ENCODE data around the gene THBD.
"Not testable (repeated sequence)": the region's sequence is repeated elsewhere in the genome, so short reads cannot be mapped to it uniquely, and the experiment has no call there.

Gene THBD

GRCh38 chr20:23025503-23025902 is 24.0 kb downstream of the THBD start:
- not testable (repeated sequence) for H3K36me3 ChIP-seq (ENCODE audit: control insufficient read depth, insufficient read depth, low read length); H3K4me3 ChIP-seq (ENCODE audit: low read length)
- H3K4me1 ChIP-seq (ENCODE audit: control insufficient read depth, insufficient read depth, low read length), result peaks cover 30% of the 10 kb centered on the region

GRCh38 chr20:23024701-23025100 is 24.8 kb downstream of the THBD start:
- Histone ChIP-seq H3K9ac (ENCODE audit: low read length) (no peak overlapping the region), H3K36me3 (ENCODE audit: control insufficient read depth, insufficient read depth, low read length) (no peaks in the 10 kb centered on the region), H3K27me3 (ENCODE audit: control insufficient read depth, insufficient read depth, low read length) (no peaks in the 10 kb centered on the region), H3K4me1 (ENCODE audit: control insufficient read depth, insufficient read depth, low read length) (peaks cover 30% of the 10 kb centered on the region), H3K9me3 (ENCODE audit: control insufficient read depth, low read length) (no peaks in the 10 kb centered on the region), H3K4me3 (ENCODE audit: low read length) (no peak overlapping the region)

More at GRCh38 chr20:23025503-23025902, 24.0 kb downstream of the THBD start:
- not testable (repeated sequence) for H3K9ac ChIP-seq (ENCODE audit: low read length); H3K9me3 ChIP-seq (ENCODE audit: control insufficient read depth, low read length); H3K27me3 ChIP-seq (ENCODE audit: control insufficient read depth, insufficient read depth, low read length)

DNA sequence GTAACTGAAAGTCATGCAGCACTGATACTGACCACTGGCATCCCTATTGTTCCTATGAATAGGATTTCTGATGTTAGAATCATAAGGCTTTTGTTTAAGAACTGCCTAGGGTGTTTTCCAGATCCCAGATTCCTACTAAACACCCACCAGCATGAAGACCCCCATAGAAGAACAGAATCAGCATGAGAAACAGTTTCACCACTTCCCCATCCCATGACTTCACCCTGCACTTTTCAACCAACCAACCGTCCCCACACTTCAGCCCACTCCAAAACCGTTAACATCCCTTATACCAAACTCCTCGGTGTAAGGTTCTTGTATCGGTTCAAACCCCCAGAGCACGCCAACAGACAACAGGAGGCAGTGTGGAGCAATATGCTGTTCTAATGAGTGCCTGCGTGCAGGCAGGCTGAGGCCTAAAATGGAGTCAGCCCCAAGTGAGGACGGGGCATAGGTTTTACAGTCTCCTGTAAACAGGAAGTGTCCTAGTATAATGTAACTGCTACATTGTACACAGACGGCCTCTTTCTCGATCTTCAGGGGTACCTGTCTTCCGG is 25.8 kb downstream of the THBD start:
- Histone ChIP-seq H3K36me3 (ENCODE audit: control insufficient read depth, insufficient read depth, low read length) (no peaks in the 10 kb centered on the region), H3K9me3 (ENCODE audit: control insufficient read depth, low read length) (no peaks in the 10 kb centered on the region), H3K27me3 (ENCODE audit: control insufficient read depth, insufficient read depth, low read length) (no peaks in the 10 kb centered on the region), H3K4me1 (ENCODE audit: control insufficient read depth, insufficient read depth, low read length) (peaks cover 30% of the 10 kb centered on the region), H3K9ac (ENCODE audit: low read length) (no peak overlapping the region), H3K4me3 (ENCODE audit: low read length) (no peak overlapping the region)

GRCh38 chr20:23022849-23023248 is 26.6 kb downstream of the THBD start:
- no peaks in the 10 kb centered on the region for H3K9me3 ChIP-seq (ENCODE audit: control insufficient read depth, low read length)
- no peak overlapping the region for H3K9ac ChIP-seq (ENCODE audit: low read length)
- H3K4me1 ChIP-seq (ENCODE audit: control insufficient read depth, insufficient read depth, low read length), result peaks cover 30% of the 10 kb centered on the region
- no peak overlapping the region for H3K4me3 ChIP-seq (ENCODE audit: low read length)
- H3K27me3 ChIP-seq (ENCODE audit: control insufficient read depth, insufficient read depth, low read length), result no peaks in the 10 kb centered on the region
- no peaks in the 10 kb centered on the region for H3K36me3 ChIP-seq (ENCODE audit: control insufficient read depth, insufficient read depth, low read length)

GRCh38 chr20:23021951-23022350 is 27.5 kb downstream of the THBD start:
- Histone ChIP-seq H3K36me3 (ENCODE audit: control insufficient read depth, insufficient read depth, low read length) (no peaks in the 10 kb centered on the region), H3K27me3 (ENCODE audit: control insufficient read depth, insufficient read depth, low read length) (no peaks in the 10 kb centered on the region), H3K4me3 (ENCODE audit: low read length) (no peak overlapping the region), H3K9ac (ENCODE audit: low read length) (no peak overlapping the region), H3K4me1 (ENCODE audit: control insufficient read depth, insufficient read depth, low read length) (peaks cover 30% of the 10 kb centered on the region), H3K9me3 (ENCODE audit: control insufficient read depth, low read length) (no peaks in the 10 kb centered on the region)

GRCh38 chr20:23021541-23021940 is 27.9 kb downstream of the THBD start:
- peaks cover 30% of the 10 kb centered on the region for H3K4me1 ChIP-seq (ENCODE audit: control insufficient read depth, insufficient read depth, low read length)
- no peaks in the 10 kb centered on the region for H3K27me3 ChIP-seq (ENCODE audit: control insufficient read depth, insufficient read depth, low read length)
- H3K9me3 ChIP-seq (ENCODE audit: control insufficient read depth, low read length), result no peaks in the 10 kb centered on the region
- no peak overlapping the region for H3K9ac ChIP-seq (ENCODE audit: low read length)
- no peaks in the 10 kb centered on the region for H3K36me3 ChIP-seq (ENCODE audit: control insufficient read depth, insufficient read depth, low read length)
- H3K4me3 ChIP-seq (ENCODE audit: low read length), result no peak overlapping the region

GRCh38 chr20:23020230-23021018 is 29.0 kb downstream of the THBD start:
- no peaks in the 10 kb centered on the region for H3K27me3 ChIP-seq (ENCODE audit: control insufficient read depth, insufficient read depth, low read length)
- H3K36me3 ChIP-seq (ENCODE audit: control insufficient read depth, insufficient read depth, low read length), result no peaks in the 10 kb centered on the region
- H3K4me3 ChIP-seq (ENCODE audit: low read length), result no peak overlapping the region
- H3K9me3 ChIP-seq (ENCODE audit: control insufficient read depth, low read length), result no peaks in the 10 kb centered on the region
- H3K4me1 ChIP-seq (ENCODE audit: control insufficient read depth, insufficient read depth, low read length), result peaks cover 30% of the 10 kb centered on the region
- H3K9ac ChIP-seq (ENCODE audit: low read length), result no peak overlapping the region

DNA sequence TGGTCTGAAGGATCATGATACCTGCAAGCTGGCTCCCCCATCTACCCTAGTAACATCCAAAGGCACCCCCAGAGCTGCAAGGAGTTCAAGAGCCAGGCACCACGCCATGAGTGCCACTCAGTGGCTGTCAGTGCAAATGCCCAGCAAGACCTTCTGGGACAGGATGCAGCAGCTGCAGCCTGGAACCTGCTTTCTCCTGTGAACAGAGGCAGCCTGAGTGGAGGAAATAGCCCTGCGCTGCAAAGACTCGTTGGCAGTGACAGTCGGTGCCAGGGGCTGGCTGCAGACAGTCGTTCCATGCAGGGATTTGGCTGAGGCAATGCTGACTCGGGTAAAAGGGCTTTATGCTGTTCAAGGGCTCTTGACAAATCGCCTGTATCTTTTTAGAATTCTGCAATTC is 30.1 kb downstream of the THBD start:
- H3K4me3 ChIP-seq (ENCODE audit: low read length), result no peak overlapping the region
- H3K4me1 ChIP-seq (ENCODE audit: control insufficient read depth, insufficient read depth, low read length), result peaks cover 25% of the 10 kb centered on the region
- no peaks in the 10 kb centered on the region for H3K36me3 ChIP-seq (ENCODE audit: control insufficient read depth, insufficient read depth, low read length)
- H3K27me3 ChIP-seq (ENCODE audit: control insufficient read depth, insufficient read depth, low read length), result no peaks in the 10 kb centered on the region
- H3K9me3 ChIP-seq (ENCODE audit: control insufficient read depth, low read length), result no peaks in the 10 kb centered on the region
- H3K9ac ChIP-seq (ENCODE audit: low read length), result no peak overlapping the region

GRCh38 chr20:23018941-23019340 is 30.5 kb downstream of the THBD start:
- no peaks in the 10 kb centered on the region for H3K9me3 ChIP-seq (ENCODE audit: control insufficient read depth, low read length)
- H3K4me3 ChIP-seq (ENCODE audit: low read length), result no peak overlapping the region
- H3K36me3 ChIP-seq (ENCODE audit: control insufficient read depth, insufficient read depth, low read length), result no peaks in the 10 kb centered on the region
- no peak overlapping the region for H3K9ac ChIP-seq (ENCODE audit: low read length)
- H3K27me3 ChIP-seq (ENCODE audit: control insufficient read depth, insufficient read depth, low read length), result no peaks in the 10 kb centered on the region
- H3K4me1 ChIP-seq (ENCODE audit: control insufficient read depth, insufficient read depth, low read length), result peaks cover 23% of the 10 kb centered on the region

DNA sequence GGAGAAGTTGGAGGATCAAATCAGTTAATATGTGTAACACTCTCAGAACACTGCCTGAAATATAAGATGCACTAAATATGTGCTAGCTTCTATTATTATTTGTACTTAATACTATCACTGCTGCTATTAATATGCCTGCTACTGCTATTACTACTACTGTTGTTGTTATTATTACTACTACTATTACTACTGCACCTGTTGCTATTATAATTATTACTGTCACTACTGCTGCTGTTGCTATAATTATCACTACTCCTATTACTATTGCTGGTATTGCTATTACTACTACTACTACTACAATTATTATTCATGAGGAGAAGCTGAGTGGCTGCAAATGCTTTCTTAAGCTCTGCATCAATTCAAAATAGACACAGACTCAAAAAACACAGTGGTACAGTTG is 31.0 kb downstream of the THBD start:
- no peaks in the 10 kb centered on the region for H3K27me3 ChIP-seq (ENCODE audit: control insufficient read depth, insufficient read depth, low read length)

DNA sequence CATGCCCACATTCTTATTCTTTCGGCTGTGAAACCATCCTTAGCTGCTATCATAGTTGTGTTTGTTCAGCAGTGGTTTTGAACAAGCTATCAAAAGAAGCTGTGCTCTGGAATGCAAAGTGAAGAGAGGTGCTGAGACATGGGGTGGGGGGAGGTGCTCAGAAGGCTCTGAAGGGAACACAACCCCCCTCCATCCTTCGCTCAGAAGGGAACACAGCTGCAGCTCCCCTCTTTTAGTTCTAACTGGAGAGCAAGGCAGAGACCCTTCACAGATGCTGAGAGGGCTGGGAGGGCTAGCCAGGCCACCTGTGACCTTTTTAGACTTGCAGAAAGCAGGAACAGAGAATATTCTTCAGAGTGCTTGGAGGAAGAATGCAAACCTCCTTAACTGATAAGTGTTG is 32.0 kb downstream of the THBD start:
- Histone ChIP-seq H3K27me3 (ENCODE audit: control insufficient read depth, insufficient read depth, low read length) (no peaks in the 10 kb centered on the region), H3K9ac (ENCODE audit: low read length) (no peak overlapping the region)

More for the DNA sequence above, 31.0 kb downstream of the THBD start:
- no peak overlapping the region for H3K9ac ChIP-seq (ENCODE audit: low read length)
- H3K4me1 ChIP-seq (ENCODE audit: control insufficient read depth, insufficient read depth, low read length), result peaks cover 19% of the 10 kb centered on the region
- no peaks in the 10 kb centered on the region for H3K36me3 ChIP-seq (ENCODE audit: control insufficient read depth, insufficient read depth, low read length)
- H3K4me3 ChIP-seq (ENCODE audit: low read length), result no peak overlapping the region
- no peaks in the 10 kb centered on the region for H3K9me3 ChIP-seq (ENCODE audit: control insufficient read depth, low read length)

GRCh38 chr20:23013429-23013828 is 36.0 kb downstream of the THBD start:
- no peaks in the 10 kb centered on the region for H3K9me3 ChIP-seq (ENCODE audit: control insufficient read depth, low read length)
- no peaks in the 10 kb centered on the region for H3K36me3 ChIP-seq (ENCODE audit: control insufficient read depth, insufficient read depth, low read length)
- no peak overlapping the region for H3K9ac ChIP-seq (ENCODE audit: low read length)
- no peaks in the 10 kb centered on the region for H3K4me1 ChIP-seq (ENCODE audit: control insufficient read depth, insufficient read depth, low read length)
- H3K27me3 ChIP-seq (ENCODE audit: control insufficient read depth, insufficient read depth, low read length), result no peaks in the 10 kb centered on the region
- no peak overlapping the region for H3K4me3 ChIP-seq (ENCODE audit: low read length)

More for the DNA sequence above, 32.0 kb downstream of the THBD start:
- Histone ChIP-seq H3K4me1 (ENCODE audit: control insufficient read depth, insufficient read depth, low read length) (peaks cover 10% of the 10 kb centered on the region), H3K4me3 (ENCODE audit: low read length) (no peak overlapping the region), H3K9me3 (ENCODE audit: control insufficient read depth, low read length) (no peaks in the 10 kb centered on the region), H3K36me3 (ENCODE audit: control insufficient read depth, insufficient read depth, low read length) (no peaks in the 10 kb centered on the region)

All from mucosa of stomach (tissue), 1 donor.